T-helper 2 cell (primary cell): ENCODE measurements around the gene PDE1A.

ENCODE experiments used
- DNase-seq, 5 experiments: peaks; one replicate each; pipeline versions ENCODE4 v3.0.0 to v3.0.0-alpha.2; 2012 to 2022
- total RNA-seq, 2 donors: gene quantifications; one replicate each; lab custom pipeline; 2026; lab: John Stamatoyannopoulos, UW

Gene PDE1A
- total RNA-seq, result 0 to 0.27 reads per million in 2 donors

DNA sequence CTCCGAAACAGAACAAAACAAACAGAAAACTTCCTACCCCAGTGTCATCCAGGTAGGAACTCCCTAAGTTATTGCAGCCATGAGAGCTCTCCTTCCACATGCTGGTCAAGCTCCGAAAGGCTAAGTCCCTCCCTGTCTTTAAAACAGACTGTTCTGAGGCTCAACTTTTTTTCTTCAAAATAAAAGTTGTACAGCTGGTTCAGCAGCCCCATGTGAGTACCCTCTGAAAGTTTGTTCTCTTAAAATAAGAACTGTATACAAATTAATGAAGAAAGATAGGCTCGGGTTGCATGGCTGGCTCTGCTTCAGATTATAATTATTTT lies at the start of gene PDE1A:
PDE1A (minus strand) TSS at position 119 of the 323 bp plus-strand sequence.
- DNase-seq, result no peak

DNA sequence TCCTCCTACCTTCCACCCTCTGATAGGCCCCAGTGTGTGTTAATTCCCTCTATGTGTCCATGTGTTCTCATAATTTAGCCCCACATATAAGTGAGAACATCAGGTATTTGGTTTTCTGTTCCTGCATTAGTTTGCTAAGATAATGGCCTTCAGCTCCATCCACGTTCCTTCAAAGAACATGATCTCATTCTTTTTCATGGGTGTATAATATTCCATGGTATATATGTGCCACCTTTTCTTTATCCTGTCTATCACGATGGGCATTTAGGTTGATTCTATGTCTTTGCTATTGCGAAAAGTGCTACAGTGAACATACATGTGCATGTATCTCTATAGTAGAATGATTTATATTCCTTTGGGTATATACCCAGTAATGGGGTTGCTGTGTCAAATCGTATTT lies 46.8 kb upstream of the PDE1A start:
- DNase-seq, result no peak

DNA sequence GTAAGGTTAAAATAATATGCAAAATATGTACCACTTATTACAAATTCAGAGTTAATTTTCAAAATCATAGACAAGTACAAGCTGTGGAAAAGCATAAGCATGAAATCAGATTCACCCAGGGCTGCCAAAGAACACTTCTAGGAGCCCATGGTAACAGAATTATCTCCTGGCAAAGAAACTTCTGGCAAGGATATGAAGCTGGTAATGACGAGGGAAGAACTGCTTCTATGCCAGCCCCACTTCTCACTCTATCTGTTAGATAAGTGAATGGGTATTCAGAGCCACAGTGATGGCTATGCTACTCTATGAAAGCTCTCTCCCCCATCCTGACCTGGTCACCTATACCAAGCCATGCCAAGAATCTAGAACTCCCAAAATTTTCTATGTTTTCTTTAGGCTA lies 36.9 kb upstream of the PDE1A start:
- no peak for DNase-seq

DNA sequence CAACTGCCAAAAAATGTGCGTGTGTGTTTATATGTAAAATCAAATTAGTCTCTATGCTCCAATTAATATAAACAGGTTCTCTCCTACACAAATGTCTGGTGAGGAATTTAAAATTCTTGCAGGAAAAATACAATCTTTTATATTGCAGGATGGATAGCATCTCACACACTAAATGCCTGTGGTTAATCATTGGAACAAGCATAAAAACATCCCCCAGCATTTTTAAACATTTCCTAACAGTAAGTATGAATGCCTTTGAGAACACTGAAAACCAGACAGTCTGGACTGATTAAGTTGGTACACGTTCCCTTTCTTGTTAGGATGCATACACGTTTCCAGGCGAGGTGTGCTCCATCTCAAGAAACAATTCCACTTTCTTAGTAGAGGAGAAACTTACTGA lies 29.9 kb upstream of the PDE1A start:
- DNase-seq, result no peak

DNA sequence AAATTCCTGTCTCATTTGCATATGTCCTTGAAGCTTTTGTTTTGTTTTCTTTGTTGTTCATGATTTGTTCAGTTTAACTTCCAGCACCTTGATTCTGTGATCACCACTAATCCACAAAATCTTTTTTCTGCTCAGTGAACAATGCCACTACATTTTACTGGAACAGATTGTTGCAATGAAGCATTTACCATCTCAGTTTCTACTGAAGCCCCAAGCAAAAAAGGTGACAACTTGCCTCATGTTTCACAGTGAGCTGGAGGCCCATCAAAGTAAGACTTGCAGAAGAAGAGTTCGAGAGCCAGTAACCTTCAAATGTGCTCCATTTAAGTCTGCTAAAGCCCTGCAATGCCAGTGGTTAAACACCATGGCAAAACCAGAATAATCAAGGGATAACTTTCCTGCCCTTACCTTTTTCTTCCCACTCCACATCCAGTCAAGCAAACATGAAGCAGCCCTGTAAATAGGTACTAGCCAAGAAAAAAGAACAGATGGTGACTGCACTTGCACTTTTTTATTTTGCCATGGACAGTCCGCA lies 25.7 kb upstream of the PDE1A start:
- DNase-seq, result no peak

DNA sequence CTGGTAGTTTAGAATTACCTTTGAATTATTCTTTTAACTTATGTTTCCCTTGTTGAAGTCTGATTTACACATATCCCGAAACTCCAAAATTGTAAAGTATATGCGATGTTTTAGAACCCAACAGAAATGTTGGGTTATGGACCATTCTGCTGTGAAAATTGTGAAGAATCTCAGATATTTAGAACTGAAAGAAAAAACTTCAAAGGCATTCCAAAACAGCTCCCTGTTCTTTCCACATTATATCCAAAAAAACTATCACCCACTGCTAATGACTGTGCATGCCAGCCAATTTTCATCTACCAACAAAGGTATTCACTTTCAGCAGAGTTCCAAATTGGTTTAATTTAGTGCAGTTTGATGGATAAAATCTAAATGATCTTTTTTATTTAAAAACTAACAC lies 21.5 kb upstream of the PDE1A start:
- DNase-seq, result no peak

DNA sequence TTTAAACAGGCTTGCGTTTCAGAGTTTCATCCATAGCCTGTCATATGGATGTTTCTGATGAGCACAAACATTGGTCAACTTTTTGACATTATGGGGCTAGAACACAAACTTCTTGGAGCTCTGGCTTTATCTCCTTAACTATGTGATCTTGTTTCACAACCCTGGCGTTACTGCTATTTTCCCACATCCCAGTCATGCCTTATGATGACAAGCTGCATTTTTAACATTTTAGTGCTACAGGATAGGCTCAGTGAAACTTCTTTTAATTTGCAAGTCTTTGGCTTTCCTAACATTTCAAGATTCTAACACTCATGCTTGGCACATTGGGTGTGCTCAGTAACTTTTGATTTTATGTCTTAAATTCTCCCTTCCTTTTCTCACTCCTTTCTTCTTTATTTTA lies 21.0 kb upstream of the PDE1A start:
- DNase-seq, result no peak

DNA sequence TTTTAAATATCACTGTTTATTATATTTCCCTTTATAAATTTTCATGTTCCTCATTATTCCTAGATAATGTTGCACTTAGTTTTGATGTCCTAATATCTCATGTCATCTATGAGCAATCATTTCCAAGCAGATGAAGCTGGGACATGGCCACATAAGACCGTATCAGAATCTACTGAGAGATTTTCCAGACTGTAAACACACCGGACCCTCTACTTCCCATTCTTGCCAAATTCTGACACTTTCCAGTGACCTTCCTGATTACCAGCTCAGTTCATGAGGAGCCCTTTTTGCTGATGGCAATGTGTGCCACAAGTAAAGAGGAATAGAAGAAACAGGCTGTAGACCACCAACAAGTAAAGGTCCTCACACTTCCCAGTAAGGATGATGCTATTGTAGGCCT lies 20.3 kb upstream of the PDE1A start:
- no peak for DNase-seq

DNA sequence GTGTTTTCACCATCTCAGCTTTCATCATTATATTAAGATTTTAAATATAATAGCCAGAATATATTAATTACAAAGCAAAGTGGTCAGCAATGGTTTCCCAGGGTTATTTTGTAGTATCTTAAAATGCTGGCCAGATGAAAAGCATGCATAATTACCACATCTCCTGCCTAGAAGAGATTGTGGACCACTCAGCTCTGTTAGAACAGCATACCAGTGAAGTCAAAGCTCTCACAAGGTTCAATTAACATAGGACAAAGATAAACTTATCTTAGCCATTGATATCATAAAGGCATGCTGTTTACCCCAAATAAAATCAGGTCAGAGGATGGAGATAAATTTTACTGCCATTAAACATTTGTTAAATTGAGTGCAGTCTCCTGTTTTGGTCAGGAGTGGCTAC lies 19.3 kb upstream of the PDE1A start:
- no peak for DNase-seq

DNA sequence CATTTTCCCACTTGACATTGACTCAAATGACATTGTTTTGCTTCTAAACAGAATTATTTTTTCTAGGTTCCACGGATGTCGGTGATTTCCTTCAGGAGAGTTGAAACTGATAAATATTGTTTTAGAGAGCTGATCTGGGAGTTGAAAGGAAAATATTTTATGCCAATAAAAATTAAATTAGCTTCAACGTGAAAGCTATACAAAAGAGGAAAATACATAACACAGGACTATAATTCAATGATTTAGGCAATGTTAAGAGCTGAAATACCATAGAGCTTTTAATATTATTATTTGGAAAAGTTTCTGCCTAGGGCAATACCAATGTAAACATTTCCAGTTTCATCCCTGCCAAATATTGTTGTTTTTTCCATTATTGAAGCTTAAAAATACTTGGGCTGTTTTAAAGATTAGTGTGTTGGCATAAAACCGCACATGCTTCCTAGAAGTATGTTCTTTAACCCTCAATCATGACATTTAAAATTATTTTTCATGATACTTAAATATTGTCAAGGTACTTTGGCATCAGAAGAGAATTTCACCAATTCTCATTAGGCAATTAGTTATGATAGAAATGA lies 18.6 kb upstream of the PDE1A start:
- no peak for DNase-seq

DNA sequence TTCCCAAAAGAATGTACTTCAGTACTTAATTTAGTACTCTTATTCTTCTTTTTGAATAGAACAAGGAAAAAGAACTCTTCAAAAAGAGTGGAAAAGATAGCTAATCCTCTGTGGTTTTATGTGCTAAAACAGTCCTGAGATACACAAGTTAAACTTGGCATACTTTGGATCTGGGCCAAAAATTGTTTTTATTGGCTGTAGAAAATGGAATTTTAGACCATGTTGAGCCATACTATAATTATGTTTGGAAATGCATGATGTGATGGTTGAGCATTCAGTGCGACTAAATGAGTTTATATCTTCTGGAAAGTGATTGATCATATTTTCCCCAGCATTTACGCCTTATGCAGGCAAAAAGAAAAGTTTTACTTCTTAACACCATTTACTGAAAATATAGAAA lies 18.0 kb upstream of the PDE1A start:
- DNase-seq, result no peak

DNA sequence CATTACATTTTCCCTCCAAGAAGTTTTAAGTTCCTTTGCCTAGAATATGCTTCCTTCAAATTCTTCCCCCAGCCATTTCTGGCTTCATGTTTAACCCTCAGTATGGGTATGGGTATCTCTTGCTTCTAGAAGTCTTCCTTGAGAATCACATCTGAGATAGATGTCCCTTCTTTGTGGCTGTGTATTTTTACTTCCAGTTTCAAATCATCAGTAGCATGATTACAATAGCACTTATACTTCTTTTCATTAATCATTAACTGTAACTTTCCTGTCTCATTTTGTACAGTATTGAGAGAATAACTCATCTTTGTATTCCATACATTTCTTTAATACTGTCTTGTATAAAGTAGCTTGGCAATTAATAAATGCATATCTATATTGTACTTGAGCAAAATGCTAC lies 17.3 kb upstream of the PDE1A start:
- no peak for DNase-seq

DNA sequence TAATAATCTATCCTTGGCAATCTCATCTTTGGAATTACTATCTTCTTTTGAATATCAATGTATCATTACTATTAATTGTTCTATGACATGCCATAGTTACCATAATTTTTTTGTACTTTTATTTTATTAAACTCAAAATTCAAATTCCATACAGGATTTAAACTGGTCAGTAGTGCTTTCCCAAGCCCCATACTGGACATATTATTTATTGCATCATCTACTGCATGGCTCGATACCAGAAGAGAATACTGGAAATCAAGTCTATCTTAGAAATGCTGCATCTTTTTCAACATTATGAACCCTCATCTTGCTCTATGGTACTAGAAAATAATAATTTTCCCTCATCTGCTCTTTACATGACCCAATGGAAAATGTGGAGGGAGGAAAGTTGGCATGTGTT lies 9.4 kb upstream of the PDE1A start:
- no peak for DNase-seq

DNA sequence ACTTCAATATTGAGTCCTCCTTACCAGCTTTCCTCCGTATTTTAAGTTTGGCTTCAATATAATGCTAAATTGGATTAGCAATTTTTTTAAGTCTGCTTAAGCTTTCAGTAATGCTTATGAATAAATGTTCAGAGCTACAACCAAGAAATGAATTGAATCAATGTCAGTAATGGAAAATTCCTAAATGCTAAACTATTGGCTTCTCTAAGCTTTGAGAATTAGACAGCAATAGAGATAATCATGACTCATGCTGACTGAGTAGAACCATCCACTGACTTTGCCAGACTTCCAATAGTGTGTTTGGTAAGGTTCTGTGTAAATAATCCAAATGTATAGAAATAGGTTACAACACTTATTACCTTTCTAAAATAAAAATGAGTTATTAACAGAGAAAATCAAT lies 8.9 kb upstream of the PDE1A start:
- no peak for DNase-seq

DNA sequence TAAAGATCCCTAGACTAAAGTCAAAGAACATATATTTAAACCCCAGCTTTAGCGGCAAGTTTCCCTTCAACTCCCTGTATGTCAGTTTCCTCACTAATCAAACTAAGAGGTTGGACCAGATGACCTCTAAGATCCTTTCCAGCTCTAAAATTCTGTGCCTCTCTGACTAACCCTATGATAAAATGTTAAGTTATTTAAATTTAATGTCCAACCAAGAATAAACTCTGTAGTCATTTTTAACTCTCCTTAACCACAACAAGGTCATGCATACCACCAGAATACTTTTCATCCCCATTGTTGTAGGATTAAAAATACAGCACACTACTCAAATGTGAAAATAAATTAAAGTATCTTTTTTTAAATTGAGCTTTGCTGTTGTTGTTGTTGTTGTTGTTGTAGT lies 5.2 kb upstream of the PDE1A start:
- DNase-seq, result no peak

DNA sequence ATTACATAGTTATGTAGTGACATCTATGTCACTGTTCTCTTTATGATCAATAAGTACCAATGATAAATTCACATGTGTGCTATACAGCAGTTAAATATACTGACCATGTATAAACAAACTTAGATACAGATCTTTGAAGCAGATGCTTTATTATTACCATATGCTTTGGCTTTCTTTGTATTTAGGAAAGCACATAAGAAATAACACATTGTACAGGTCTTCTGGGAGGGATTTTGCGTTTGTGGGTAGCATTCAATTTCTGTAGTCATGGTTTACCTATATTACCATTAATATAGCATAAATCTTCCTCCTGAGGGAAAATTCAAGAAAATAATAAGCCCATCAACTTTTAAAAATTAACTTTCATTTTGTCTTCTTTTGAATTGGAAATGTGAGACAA lies 1.6 kb upstream of the PDE1A start:
- no peak for DNase-seq

DNA sequence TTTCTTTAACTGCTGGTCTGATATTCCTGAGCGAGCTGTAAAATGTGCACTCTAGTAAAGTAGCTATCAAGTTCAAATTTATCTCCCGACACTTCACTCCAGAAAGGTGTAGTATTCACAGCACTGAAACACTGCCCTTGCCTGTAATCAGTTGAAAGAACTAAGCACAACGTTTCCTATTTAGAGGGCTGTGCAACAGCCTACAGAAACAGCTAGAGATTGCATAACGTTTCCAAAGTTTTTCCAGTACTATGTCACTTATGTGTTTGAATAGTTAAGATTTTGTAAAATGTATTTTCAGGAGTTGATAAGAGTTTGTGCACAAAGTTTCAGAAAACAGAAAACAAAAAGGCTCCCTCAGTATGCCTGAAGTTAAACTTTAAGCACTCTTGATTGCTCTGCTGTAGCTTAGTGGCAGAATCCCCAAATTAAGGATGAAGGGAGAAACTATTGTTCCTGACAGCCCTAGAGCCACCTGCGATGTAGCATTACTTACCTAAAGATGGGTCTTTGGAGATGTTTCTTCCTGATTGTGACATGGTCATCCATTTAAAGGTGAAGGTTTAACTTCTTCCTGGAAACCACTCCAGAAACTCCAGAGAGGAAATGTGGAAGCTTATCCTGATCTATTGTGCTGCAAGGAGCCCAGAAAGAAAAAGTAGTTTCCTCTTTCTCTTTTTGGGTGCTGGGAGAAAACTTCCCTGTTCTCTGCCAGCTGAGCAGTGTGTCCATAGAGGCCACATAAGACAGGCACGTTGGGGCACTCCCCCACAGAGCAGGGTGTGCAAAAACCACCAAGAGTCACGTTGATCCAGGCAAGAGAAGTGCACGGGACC lies 536 bp downstream of the PDE1A start:
- DNase-seq, result no peak

DNA sequence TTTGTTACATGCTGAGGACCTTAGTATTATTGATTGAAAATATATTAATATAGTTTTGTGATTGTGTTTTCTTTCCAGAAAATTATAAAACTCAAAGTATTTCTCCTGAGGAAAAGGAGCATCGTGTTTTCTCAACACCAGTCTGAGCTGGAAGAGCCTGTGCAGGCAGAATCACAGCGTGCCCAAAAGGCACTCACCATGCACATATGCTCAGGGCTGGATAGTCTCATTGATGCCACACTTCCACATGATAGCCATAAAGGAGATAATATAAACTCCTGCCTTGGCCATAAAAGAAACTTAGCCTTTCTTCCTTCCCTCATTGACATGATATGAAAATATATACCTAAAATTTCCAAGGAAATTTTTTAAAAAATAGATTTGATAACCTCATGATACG lies 4.0 kb downstream of the PDE1A start:
- DNase-seq, result no peak

DNA sequence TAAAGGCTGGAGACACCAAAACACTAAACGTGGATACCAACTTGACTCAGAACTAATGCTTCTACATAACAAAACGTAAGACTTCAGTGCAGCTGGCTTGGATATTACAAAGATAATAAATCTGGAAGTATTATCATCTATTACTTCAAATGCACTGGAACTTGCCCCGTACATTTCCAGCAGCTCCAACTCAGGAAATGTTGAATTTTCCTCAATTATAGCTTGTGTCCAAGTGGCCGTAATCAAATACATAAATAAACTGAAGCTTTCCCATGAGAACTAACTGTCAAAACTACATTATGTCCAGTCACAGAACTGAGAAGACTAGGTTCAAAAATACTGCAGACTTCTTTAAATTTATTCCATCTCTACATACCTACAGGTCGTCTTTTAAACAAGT lies 6.2 kb downstream of the PDE1A start:
- DNase-seq, result no peak

DNA sequence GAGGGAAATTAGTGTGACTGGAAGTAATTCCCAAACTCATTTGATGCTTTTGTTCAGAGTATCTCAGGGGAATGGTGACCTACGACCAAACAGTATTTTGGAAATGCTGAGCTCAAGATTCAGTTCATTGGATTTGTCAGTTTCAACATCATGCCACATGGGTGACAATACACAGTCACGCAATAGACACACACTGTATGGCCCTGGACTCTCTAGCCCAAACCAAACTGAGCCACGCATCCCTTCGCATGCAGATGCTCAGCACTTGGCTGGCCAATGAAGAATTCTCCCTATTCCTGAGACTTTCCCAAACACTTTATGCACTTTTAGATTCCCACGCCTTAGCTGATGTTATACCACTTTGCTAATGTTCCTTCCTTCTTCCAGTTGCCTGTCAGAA lies 10.0 kb downstream of the PDE1A start:
- DNase-seq, result no peak

DNA sequence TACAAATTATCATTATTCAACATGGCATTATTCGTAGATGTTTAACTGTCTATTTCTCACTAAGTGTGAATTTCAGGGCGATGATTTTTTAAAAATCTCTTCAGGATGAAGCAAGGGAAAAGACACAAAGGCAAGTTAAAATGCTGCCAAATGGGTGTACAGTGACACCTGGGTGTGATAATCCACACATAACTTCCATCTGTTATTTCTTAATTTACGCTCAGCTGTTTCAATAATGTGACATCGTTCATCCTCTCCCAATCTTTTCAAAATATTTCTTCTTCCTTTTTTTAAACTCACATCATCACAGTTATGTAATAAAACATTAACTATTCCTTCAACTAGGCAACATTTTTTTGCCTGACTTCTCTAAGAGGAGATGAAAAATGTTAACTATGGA lies 10.6 kb downstream of the PDE1A start:
- DNase-seq, result no peak

DNA sequence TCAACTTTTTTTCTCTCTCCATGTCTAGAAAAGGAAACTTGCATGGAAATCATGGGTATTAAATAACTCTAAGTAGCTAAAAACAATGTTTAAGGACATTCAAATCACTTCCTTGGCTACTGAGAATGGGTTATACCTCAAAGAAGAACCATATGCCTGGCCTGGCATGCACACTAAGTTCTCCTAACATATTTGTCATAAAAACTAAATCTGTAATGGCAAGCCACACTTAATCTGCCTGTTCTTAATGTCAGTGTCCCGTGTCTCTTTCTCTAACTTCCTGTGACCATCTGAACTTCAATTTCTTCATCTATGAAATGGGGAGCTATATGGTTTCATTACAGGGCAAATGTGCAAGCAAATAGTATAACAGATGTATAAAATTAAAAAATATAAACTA lies 11.1 kb downstream of the PDE1A start:
- no peak for DNase-seq

DNA sequence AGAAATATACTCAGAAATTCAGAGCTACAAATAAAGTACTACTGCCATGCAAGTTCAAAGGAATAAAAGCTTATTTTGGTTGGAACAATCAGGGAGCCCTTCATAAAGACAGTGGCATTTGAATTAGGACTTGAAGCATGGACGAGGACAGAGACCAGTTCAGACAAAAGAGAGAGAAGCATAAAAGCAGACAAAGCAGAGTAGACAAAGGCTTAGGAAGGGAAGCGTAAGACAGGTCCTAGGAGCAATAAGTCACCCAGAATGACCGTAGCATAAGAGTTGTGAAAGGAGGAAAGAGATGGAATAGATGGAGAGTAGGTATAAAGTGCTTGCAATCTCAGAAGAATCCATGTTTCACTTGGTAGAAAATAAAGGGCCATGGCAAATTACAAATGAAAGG lies 14.0 kb downstream of the PDE1A start:
- DNase-seq, result no peak

DNA sequence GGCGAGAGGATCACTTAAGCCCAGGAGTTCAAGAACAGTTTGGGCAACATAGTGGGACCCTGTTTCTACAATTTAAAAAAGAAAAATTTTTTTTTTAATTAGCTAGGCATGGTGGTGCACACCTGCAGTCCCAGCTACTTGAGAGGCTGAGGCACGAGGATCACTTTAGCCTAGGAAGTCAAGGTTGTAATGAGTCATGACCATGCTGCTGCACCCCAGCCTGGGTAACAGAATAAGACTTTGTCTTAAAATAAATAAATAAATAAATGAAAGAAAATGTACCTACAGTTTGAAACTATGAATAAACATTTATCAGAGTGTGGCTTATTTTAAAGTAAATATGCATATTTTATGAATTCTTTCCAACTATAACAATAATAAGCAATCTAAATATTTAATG lies 16.7 kb downstream of the PDE1A start:
- no peak for DNase-seq

DNA sequence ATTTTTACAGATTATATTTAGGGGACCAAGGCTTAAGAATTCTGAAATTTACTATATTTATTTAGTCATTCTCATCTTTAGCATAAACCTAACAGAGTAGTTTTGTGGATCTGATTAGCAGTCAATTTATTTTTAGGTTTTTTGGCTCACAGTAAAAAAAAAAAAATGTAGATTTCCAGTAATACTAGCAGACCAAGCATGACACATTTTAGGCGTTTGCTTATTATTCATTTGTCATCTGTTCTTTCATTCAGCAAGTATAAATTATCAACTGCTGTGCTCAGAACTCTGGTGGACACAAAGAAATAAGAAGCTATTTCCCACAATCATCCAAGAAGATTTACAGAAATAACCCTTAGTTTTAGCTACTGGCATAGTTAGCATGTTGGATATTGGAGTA lies 20.6 kb downstream of the PDE1A start:
- no peak for DNase-seq
